NCI-H510A treated with DMSO at 0.1 percent for 48 hours (cell line): ENCODE data around the gene TRIM56.
"Not testable (repeated sequence)": the region's sequence is repeated elsewhere in the genome, so short reads cannot be mapped to it uniquely, and the experiment has no call there.

ENCODE experiments used
- DNase-seq: peaks from one replicate; lab custom pipeline; 2025; lab: John Stamatoyannopoulos, UW

The TRIM56 gene

DNA sequence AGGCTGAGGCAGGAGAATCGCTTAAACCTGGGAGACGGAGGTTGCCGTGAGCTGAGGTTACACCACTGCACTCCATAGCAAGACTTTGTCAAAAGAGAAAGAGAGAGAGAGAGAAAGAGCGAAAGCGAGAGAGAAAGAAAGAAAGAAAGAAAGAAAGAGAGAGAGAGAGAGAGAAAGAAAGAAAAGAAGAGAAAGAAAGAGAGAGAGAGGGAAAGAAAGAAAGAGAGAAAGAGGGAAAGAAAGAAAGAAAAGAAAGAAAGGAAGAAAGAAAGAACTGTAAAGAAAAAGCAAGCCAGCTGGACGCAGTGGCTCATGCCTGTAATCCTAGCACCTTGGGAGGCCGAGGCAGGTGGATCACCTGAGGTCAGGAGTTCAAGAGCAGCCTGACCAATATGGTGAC lies 27.9 kb downstream of the TRIM56 start:
- not testable (repeated sequence) for DNase-seq

DNA sequence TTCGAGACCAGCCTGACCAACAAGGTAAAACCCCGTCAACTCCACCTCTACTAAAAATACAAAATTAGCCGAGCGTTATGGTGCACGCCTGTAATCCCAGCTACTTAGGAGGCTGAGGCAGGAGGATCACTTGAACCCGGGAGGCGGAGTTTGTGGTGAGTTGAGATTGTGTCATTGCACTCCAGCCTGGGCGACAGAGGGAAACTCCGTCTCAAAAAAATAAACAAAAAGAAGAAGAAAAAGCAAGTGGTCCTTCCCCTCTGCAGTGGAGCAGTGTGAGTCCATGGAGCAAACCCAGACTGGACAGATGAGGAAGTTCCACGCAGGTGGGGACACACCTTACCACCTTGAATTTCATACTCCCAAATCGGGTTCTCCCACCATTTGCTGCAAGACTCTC lies 28.6 kb downstream of the TRIM56 start:
- no peak for DNase-seq

DNA sequence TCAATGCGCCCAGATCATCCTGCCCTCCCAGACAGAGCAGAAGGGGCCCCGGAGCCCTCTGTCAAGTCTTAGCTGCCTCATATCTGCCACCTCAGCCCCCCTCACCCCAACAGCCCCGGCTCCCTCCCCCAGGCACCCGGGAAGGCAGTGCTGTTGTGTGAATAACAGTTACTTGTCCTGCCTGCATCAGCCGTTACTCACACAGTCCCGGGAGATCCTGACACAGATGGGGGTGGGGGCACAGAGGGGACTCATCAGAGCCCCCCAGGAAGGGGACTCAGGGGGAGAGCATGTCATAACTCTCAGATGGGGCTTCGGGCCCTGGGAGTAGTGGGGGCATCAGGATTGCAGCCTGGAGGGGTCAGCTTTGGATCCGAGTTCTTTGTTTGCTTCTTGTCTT lies 29.2 kb downstream of the TRIM56 start:
- no peak for DNase-seq

DNA sequence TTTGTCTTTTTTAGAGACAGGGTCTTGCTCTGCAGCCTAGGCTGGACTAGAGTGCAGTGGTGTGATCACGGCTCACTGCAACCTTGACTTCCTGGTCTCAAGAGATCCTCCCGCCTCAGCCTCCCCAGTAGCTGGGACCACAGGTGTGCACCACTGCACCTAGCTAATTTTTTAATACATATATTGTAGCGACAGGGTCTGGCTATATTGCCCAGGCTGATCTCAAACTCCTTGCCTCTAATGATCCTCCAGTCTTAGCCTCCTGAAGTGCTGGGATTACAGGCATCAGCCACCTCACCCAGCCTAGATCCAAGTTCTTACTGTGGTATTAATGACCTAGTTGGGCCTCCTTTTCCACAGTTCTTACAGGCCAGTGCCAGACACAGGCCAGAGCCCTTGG lies 29.9 kb downstream of the TRIM56 start:
- no peak for DNase-seq

DNA sequence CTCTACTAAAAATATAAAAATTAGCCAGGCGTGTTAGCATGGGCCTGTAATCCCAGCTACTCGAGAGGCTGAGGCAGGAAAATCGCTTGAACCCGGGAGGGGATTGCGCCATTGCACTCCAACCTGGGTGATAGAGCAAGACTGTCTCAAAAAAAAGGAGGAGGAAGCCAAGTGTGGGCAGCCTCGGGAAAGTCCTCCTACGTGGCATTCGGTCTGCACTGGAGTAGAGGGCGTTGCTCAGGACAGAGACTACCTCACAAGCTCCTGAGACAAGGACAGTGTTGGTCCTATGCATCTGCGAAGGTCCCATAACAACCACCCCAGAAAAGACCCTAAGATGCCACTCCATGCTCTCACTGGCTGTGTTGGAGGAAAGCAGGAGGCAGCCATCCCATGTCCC lies 31.6 kb downstream of the TRIM56 start:
- no peak for DNase-seq

DNA sequence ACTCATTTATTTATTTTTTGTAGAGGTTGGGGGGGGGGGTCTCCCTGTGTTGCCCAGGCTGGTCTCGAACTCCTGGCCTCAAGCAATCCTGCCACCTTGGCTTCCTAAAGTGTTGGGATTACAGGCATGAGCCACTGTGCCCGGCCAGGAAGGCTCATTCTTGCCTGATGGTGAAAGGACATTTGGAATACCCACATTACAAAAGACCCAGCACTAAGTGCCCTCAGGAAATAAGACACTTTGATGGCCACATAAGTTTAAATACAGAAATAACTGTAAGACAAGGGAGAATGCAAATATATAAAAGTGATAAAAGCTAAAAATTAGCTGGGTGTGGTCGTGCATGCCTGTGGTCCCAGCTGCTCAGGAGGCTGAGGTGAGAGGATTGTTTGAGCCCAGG lies 33.6 kb downstream of the TRIM56 start:
- no peak for DNase-seq

DNA sequence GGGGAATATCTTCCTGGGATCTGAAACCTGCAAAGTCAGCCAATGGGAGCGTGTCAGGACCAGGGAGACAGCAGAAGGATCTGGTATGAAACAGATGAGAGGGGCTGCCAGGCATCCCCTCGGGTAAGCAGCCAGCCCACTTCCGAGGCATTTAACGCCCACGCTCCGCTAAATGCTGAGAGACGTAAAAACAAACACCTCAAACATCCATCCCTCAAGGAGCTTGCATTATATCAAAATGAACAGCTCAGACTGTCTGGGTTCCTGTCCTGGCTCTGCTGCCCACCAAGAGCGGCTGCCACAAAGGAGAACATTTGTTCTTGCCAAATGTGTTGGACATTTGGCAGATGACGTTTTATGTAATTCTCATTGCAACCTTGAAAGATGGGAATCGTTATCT lies 34.6 kb downstream of the TRIM56 start:
- no peak for DNase-seq

DNA sequence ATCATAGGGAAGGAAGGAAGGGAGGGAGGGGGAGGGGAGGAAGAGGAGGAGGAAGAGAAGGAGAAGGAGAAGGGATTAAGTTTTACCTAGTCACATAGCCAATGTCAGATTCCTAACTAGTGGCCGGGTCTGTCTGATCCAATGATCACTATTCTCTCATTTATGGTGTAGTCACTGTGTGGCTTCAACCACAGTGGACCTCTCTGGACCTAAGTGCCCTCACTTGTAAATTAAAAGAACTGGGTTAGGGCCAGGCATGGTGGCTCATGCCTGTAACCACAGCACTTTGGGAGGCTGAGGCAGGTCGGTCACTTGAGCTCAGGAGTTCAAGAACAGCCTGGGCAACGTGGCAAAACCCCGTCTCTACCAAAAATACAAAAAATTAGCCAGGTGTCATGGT lies 35.0 kb downstream of the TRIM56 start:
- no peak for DNase-seq

DNA sequence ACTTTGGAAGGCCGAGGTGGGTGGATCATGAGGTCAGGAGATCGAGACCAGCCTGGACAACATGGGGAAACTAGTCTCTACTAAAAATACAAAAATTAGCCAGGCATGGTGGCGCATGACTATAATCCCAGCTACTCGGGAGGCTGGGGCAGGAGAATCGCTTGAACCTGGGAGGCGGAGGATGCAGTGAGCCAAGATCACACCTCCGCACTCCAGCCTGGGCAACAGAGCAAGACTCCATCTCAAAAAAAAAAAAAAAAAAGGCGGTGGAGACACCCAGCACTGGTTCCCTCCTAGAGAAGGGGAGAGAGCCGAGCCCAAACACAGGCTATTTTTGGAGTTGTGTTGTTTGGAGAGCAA lies 36.3 kb downstream of the TRIM56 start:
- not testable (repeated sequence) for DNase-seq

DNA sequence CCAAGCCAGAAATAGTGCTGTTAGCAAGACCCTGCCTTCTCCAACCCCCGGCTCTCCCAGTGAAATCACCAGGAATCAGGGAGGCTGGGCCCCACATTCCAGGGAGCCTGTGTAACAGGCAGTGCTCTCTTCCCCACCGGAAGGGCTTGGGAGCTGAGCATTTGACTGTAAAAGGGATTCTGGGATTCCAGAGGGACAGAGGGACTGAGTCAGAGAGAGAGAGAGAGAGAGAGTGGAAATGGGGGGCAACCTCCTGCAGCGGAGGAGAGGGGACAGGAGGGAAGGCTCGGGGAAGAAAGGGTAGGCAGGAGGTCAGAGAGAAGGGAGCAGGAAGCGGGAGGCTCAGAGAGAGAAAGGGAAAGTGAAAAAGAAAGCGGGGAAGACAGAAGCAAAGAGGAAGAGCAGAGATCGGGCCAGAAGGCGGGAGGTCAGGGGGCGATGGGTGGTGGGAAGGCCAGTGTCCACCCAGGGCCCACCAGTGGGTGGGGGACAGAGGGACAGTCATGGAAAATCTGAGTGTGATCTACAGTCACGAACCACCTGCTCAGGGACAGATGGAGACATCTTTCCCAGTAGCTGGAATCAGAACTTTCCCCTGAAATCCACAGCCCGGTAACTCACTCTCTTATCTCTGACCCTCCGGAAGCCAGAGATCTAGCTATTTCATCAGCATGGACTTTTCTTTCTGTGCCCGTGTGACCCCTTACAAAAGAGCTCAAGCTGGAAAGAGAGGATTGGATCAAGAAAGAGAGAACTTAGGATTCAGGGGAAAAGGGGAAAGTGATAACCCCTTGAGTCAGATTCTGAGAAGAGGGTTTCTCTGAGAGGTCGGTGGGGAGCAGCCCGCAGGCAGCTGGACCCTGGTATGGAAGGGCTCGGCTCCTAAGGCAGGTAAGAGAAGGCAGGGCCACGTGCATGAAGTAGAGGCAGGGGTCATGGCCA lies 37.0 kb downstream of the TRIM56 start:
- DNase-seq = no peak

DNA sequence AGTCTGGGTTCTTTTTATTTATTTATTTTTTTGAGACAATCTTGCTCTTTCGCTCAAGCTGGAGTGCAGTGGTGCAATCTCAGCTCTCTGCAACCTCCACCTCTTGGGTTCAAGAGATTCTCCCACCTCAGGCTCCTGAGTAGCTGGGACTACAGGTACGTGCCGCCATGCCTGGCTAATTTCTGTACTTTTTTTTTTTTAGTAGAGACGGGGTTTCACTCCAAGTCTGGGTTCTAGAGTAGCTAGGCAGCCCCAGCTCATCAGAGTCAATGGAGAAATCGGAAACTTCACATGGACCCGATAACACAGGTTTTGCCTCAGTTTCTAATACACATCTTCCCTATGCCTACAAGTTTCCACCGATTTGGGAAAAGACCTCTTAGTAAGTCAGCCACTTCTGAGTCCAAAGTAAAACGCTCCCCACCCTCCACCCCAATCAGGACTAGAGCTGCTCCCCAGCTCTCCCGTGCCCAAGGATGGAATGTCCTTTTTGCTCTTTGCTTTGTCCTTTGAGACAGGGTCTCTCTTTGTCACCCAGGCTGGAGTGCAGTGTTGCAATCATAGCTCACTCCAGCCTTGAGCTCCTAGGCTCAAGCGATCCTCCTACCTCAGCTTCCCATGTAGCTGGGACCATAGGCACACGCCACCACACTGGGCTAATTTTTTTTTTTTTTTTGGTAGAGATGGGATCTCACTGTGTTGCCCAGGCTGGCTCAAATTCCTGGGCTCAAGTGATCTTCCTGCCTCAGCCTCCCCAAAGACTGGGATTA lies 37.8 kb downstream of the TRIM56 start:
- no peak for DNase-seq

DNA sequence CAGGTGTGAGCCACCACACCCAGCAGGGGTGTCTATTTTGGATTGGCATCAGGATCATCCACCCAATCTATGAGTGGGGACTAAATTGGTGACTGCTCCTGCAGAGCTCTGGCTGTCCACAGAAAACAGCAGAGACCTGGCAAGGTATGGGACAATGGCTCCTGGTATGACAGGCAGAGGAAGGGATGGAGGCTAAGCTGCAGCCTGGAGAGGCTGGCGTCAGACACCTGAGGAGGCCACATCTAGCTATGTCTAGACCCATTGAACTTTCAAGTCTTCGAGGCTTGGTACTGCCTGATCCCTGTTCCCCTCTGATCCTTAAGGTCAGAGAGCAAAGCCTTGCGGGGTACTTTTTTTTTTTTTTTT lies 38.4 kb downstream of the TRIM56 start:
- no peak for DNase-seq

DNA sequence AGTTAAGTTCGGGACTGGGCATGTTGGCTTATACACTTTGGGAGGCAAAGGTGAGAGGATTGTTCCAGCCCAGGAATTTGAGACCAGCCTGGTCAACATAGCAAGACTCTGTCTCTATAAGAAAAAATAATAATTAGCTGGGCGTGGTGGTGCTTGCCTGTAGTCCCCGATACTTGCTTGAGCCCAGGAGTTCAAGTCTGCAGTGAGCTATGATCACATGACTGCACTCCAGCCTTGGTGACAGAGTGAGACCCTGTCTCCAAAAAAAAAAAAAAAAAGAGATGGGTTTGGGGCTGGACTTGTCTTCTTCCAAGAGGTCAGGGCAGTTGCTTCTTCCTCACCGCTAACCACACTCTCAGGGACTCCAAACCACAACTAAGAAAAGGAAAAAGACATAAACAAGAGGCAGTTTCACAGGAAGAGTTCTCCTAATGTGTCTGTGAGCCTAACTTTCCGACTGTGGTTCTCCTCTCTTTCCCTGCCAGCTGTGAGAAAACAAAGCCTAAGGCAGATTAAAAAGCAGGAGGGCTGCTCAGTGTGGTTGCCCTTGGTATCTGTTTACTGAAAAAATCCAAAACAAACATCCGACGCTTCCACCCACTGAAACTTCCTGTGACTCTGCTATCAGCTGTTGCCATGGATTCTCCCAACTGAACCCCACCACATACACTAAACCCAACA lies 39.2 kb downstream of the TRIM56 start:
- no peak for DNase-seq

DNA sequence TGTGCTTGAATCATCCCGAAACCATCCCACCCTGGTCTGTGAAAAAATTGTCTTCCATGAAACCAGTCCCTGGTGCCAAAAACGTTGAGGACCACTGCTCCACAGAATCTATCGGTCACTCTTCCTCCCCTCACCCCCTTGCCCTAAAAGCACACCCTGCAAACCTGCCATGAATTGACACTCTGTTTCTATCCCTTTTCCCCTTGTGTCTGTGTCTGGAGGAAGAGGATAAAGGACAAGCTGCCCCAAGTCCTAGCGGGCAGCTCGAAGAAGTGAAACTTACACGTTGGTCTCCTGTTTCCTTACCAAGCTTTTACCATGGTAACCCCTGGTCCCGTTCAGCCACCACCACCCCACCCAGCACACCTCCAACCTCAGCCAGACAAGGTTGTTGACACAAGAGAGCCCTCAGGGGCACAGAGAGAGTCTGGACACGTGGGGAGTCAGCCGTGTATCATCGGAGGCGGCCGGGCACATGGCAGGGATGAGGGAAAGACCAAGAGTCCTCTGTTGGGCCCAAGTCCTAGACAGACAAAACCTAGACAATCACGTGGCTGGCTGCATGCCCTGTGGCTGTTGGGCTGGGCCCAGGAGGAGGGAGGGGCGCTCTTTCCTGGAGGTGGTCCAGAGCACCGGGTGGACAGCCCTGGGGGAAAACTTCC lies 40.8 kb downstream of the TRIM56 start:
- DNase-seq = no peak

DNA sequence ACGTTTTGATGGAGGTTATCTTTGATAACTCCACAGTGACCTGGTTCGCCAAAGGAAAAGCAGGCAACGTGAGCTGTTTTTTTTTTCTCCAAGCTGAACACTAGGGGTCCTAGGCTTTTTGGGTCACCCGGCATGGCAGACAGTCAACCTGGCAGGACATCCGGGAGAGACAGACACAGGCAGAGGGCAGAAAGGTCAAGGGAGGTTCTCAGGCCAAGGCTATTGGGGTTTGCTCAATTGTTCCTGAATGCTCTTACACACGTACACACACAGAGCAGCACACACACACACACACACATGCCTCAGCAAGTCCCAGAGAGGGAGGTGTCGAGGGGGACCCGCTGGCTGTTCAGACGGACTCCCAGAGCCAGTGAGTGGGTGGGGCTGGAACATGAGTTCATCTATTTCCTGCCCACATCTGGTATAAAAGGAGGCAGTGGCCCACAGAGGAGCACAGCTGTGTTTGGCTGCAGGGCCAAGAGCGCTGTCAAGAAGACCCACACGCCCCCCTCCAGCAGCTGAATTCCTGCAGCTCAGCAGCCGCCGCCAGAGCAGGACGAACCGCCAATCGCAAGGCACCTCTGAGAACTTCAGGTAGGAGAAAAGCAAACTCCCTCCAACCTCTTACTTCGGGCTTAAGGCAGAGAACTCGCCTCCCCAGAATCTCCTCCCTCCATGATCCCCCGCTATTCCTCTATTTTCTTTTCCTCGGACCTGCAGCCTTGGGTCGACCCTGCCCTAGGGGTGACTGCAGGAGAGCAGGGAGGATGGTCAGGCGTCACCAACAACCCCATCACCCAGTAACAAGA lies 41.6 kb downstream of the TRIM56 start, which contains the start of gene SERPINE1:
SERPINE1 (plus strand) TSS at position 454 of the 809 bp plus-strand sequence. CDS start 1,290 bp downstream, outside the sequence.
- DNase-seq = no peak

DNA sequence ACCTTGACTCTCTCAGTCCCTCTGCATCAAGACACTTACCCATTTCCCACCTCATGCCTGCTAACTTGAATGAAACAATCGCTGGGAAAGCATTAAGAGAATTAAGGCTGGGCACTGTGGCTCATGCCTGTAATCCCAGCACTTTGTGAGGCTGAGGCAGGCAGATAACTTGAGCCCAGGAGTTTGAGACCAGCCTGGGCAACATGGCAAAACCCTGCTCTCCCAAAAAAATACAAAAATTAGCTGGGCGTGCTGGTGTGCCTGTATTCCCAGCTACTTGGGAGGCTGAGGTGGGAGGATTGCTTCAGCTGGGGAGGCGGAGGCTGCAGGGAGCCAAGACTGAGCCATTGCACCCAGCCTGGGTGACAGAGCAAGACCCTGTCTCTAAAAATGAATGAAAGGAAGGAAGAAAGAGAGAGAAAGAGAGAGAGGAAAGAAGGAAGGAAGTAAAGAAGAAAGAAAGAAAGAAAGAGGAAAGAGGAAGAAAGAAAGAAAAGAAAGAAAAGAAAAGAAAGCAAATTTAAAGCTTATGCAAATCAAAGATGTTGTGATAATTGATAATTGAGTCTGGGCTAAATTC lies 42.3 kb downstream of the TRIM56 start:
- DNase-seq = no peak

DNA sequence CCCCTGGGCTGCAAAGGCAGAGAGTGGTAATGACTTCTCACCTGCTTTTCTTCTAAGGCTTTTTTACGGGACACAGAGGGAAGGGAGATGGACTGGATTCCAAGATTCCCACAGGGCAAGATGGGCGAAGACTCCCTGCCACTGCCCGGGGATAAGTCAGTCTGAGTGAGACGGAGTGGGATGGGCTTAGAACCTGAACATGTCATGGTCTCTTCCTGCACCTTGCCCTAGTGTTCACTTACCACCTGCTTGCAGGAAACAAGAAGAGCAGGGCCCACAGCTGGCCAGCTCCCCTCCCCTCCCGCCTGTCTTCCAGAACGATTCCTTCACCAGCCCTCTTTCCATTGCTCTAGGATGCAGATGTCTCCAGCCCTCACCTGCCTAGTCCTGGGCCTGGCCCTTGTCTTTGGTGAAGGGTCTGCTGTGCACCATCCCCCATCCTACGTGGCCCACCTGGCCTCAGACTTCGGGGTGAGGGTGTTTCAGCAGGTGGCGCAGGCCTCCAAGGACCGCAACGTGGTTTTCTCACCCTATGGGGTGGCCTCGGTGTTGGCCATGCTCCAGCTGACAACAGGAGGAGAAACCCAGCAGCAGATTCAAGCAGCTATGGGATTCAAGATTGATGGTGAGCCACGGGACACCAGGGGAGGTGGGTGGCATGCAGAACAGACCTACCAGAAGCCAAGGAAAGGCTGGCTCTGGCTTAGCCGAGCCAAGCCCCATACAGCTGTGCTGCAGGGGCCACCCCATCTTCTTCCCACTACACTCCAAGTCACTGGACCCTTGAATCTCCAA lies 43.0 kb downstream of the TRIM56 start:
- no peak for DNase-seq

DNA sequence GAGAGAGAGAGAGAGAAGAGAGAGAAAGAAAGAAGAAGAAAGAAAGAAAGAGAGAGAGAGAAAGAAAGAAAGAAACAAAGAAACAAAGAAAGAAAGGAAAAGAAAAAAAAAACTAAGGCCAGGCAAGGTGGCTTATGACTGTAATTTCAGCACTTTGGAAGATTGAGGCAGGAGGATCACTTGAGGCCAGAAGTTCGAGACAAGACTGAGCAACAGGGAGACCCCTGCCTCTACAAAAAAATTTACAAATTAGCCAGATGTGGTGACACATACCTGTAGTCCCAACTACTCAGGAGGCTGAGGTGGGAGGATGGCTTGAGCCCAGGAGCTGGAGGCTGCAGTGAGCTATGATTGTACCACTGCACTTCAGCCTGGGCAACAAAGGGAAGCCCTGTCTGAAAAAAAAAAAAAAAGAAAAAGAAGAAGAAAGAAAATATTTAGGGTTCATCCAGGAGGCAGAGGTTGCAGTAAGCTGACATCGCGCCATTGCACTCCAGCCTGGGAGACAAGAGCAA lies 44.4 kb downstream of the TRIM56 start:
- no peak for DNase-seq
